GM23248 (cell line): ENCODE data around the gene HDAC8. TPM values are rescaled to one million over a fixed set of nuclear protein-coding genes. Genes with fewer than 3 reads are reported as not detected.

Source experiments
- DNase-seq: peaks from one replicate; pipeline ENCODE4 v3.0.0-alpha.2; 2015
- H2AFZ ChIP-seq: fragments of 200-600 bp; sonication (generic); 2 replicates; pipeline ENCODE4 v1.6.1; 2016; ENCODE audit warnings: antibody characterized with exemption
- H3F3A ChIP-seq: fragments of 200-600 bp; sonication (generic); 2 replicates; pipeline ENCODE4 v1.6.1; 2016; ENCODE audit warnings: mild to moderate bottlenecking, antibody characterized with exemption, mixed run types; ENCODE audit not compliant: insufficient read depth
- H3K27ac ChIP-seq: fragments of 200-600 bp; sonication (generic); 2 replicates; pipeline ENCODE4 v1.5.1; 2016; ENCODE audit warnings: mild to moderate bottlenecking
- H3K27me3 ChIP-seq: fragments of 200-600 bp; sonication (generic); replicated peaks from 2 replicates; pipeline ENCODE4 v1.6.1; 2016; ENCODE audit warnings: mild to moderate bottlenecking; ENCODE audit not compliant: insufficient read depth
- H3K36me3 ChIP-seq: fragments of 200-600 bp; sonication (generic); 2 replicates; pipeline ENCODE4 v1.6.1; 2016; ENCODE audit warnings: low read depth, mild to moderate bottlenecking
- H3K4me1 ChIP-seq: fragments of 200-600 bp; sonication (generic); 2 replicates; pipeline ENCODE4 v1.6.1; 2016; ENCODE audit warnings: mild to moderate bottlenecking; ENCODE audit not compliant: insufficient read depth
- H3K4me2 ChIP-seq: fragments of 200-600 bp; sonication (generic); one replicate; pipeline ENCODE4 v1.6.1; 2016; ENCODE audit warnings: mild to moderate bottlenecking; ENCODE audit not compliant: unreplicated experiment
- H3K4me3 ChIP-seq: fragments of 200-600 bp; sonication (generic); 2 replicates; pipeline ENCODE4 v1.5.1; 2016; ENCODE audit warnings: mild to moderate bottlenecking
- H3K79me2 ChIP-seq: fragments of 200-600 bp; sonication (generic); 2 replicates; pipeline ENCODE4 v1.6.1; 2016; ENCODE audit warnings: mild to moderate bottlenecking; ENCODE audit not compliant: insufficient read depth
- H3K9ac ChIP-seq: fragments of 200-600 bp; sonication (generic); 2 replicates; pipeline ENCODE4 v1.6.1; 2016; ENCODE audit warnings: mild to moderate bottlenecking
- H3K9me2 ChIP-seq: fragments of 200-600 bp; sonication (generic); 2 replicates; pipeline ENCODE4 v1.6.1; 2016; ENCODE audit warnings: mixed run types, mild to moderate bottlenecking, moderate library complexity; ENCODE audit not compliant: insufficient read depth
- H3K9me3 ChIP-seq: fragments of 200-600 bp; sonication (generic); one replicate; pipeline ENCODE4 v1.6.1; 2017; ENCODE audit warnings: low read depth
- H4K20me1 ChIP-seq: fragments of 200-600 bp; sonication (generic); 2 replicates; pipeline ENCODE4 v1.6.0; 2016; ENCODE audit not compliant: insufficient read depth
- EZH2 ChIP-seq: fragments of 200-600 bp; sonication (generic); IDR thresholded peaks from 2 replicates; pipeline ENCODE4 v1.6.1; 2018; ENCODE audit warnings: antibody characterized with exemption, mild to moderate bottlenecking; ENCODE audit not compliant: insufficient read depth, poor library complexity, severe bottlenecking
- EZH2phosphoT487 ChIP-seq: fragments of 200-600 bp; sonication (generic); IDR thresholded peaks from 2 replicates; pipeline ENCODE4 v1.6.1; 2018; ENCODE audit warnings: antibody characterized with exemption, moderate library complexity, mild to moderate bottlenecking, low read depth; ENCODE audit not compliant: insufficient read depth
- WGBS, 2 experiments: methylation state at CpG; one replicate each; pipeline ENCODE4 v1.1.6; 2015 to 2017; ENCODE audit warnings: low lambda C conversion rate in 2 of 2, low coverage in 1 of 2; ENCODE audit errors: missing lambda C conversion rate in 2 of 2; 5-methylcytosine and 5-hydroxymethylcytosine counted together
- in situ Hi-C: fragments of 300-500 bp; cut with MboI; formaldehyde crosslinking; loops from 2 replicates; pipeline ENCODE4 v1.15.0; 2020
- polyA plus RNA-seq: library from polyadenylated mRNA; unstranded; fragments of >200 nt; fragmentation: Nextera tagmentation; extraction: Ambion mirVana; gene quantifications from 2 replicates; pipeline ENCODE4 v1.2.1, GENCODE V29; 2016
- total RNA-seq: library from RNA; depleted of rRNA; stranded (reverse); fragments of >200 nt; shearing (Covaris generic); gene quantifications from 2 replicates; pipeline ENCODE4 v1.2.3, GENCODE V29; 2014

The HDAC8 gene
- total and polyA plus RNA-seq, 2 experiments from 2014 or later: 20.0 to 20.4 TPM

- Histone ChIP-seq H3K27me3 (peaks cover 26% of the 10 kb centered on the region), H3F3A (no peaks in the 10 kb centered on the region), H2AFZ (peak overlapping the region; percentile 79), H4K20me1 (no peaks in the 10 kb centered on the region), H3K79me2 (no peaks in the 10 kb centered on the region), H3K27ac (no peak overlapping the region), H3K4me3 (peak overlapping the region; percentile 72), H3K9ac (no peak overlapping the region), H3K36me3 (no peaks in the 10 kb centered on the region), H3K4me2 (peak overlapping the region; percentile 73), H3K9me2 (no peaks in the 10 kb centered on the region), H3K9me3 (no peaks in the 10 kb centered on the region), H3K4me1 (no peaks in the 10 kb centered on the region)
- TF ChIP-seq EZH2: no peak
- TF ChIP-seq EZH2phosphoT487: no peak
- in situ Hi-C loops: no loop called here
- WGBS, 2 experiments: 1 to 4% methylated on average over 29 to 43 of the region's 56 CpGs
- peak; percentile 72 for DNase-seq
Observed at GRCh38 chrX:72306851-72307645, 265.6 kb downstream of the HDAC8 start.

DNA sequence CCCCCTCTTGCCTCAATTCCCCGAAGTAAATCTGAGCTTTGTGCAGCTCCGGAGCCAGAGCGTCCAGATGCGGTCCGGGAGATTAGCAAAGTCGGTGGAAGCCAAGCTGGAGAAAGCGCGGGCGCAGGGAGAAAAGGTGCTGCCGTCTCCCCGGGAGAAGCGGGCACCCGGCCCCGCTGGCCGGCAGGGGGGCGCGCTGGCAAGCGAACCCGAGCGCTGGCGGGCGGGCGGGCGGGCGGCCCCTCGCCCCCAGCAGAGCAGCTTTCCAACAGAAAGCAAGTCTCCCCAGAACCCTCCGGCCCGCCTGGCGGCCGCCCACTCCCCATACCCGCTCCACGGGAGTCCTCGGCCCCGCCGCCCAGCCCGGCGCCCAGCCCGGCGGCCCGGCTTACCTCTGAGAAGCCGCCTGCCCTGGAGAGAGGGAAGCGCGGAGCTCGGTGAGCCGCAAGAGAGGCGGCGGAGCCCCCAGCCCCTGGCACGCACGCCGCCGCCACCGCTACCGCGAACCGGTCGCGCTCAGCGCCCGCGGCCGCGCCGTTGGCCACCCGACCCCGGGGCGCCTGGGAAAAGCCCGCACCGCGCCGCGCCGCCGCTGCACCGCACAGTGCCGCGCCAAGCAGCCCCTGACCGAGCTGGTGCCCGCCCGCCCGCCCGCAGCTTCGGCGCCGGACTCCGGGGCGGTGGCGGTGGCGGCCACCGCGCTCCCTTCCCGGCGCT, 266.4 kb downstream of the HDAC8 start:
- H3K27me3 ChIP-seq: peaks cover 26% of the 10 kb centered on the region
- H3K9me2 ChIP-seq: no peaks in the 10 kb centered on the region
- WGBS, 2 experiments: 0 to 8% methylated on average over 5 to 21 of the region's 92 CpGs
- TF ChIP-seq EZH2: peak; percentile 35
- TF ChIP-seq EZH2phosphoT487: no peak
- no peak overlapping the region for H3K27ac ChIP-seq
- H3F3A ChIP-seq: no peaks in the 10 kb centered on the region
- H4K20me1 ChIP-seq: no peaks in the 10 kb centered on the region
- in situ Hi-C loops: no loop called here
- no peaks in the 10 kb centered on the region for H3K36me3 ChIP-seq
- peak; percentile 32 for DNase-seq
- H3K9ac ChIP-seq: no peak overlapping the region
- no peaks in the 10 kb centered on the region for H3K4me1 ChIP-seq
- no peaks in the 10 kb centered on the region for H3K9me3 ChIP-seq
- H3K4me3 ChIP-seq: peak overlapping the region; percentile 72
- peak overlapping the region; percentile 79; the same call in 1 of the 2 replicates for H2AFZ ChIP-seq
- H3K79me2 ChIP-seq: no peaks in the 10 kb centered on the region
- H3K4me2 ChIP-seq: peak overlapping the region; percentile 76

- no peaks in the 10 kb centered on the region for H3K9me2 ChIP-seq
- H3F3A ChIP-seq: no peaks in the 10 kb centered on the region
- WGBS, 2 experiments: 2% methylated on average over 13 to 38 of the region's 68 CpGs
- no peak within 1 kb of the TSS for H3K9ac ChIP-seq
- in situ Hi-C loops: no loop called here
- H3K4me2 ChIP-seq: peak within 1 kb of the TSS; percentile 76
- H3K9me3 ChIP-seq: no peaks in the 10 kb centered on the region
- no peaks in the 10 kb centered on the region for H3K4me1 ChIP-seq
- no peaks in the 10 kb centered on the region for H3K36me3 ChIP-seq
- peak; percentile 39 for DNase-seq
- no peak within 1 kb of the TSS for H3K27ac ChIP-seq
- peak within 1 kb of the TSS; percentile 72 for H3K4me3 ChIP-seq
- peak within 1 kb of the TSS; percentile 79 for H2AFZ ChIP-seq
- H3K79me2 ChIP-seq: no peaks in the 10 kb centered on the region
- H3K27me3 ChIP-seq: peaks cover 26% of the 10 kb centered on the region
- 0 out of 2 replicates have a peak, but pooled peaks have one; percentile 19 for TF ChIP-seq EZH2phosphoT487
- TF ChIP-seq EZH2: peak; percentile 77
- H4K20me1 ChIP-seq: no peaks in the 10 kb centered on the region
Observed at GRCh38 chrX:72305286-72306084, 267.2 kb downstream of the HDAC8 start, which contains the start of gene CITED1. Gene CITED1 (minus strand): TSS chrX:72305914. CDS start chrX:72302869, 3,045 bp downstream.

DNA sequence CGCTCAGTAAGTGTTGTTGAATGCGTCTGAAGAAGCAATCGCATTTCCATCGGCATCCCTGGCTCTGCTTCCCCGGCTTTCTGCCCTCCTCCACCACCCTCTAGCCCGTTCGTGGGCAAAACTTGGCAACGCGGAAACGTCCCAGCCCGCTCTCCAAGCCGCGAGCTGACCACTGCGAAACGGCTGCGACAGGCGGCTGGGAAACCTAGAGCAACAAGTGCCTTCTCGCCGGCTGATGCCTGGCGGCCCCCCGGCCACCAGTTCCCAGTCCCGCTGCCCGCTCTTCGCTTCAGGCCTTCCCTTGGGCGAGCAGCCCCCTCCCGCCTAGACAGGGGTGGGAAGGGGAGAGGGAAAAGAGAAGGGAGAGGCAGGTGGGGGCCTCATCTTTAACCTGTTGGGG, 267.8 kb downstream of the HDAC8 start:
- Histone ChIP-seq H3K79me2 (no peaks in the 10 kb centered on the region), H3K9ac (no peak overlapping the region), H3K9me2 (no peaks in the 10 kb centered on the region), H4K20me1 (no peaks in the 10 kb centered on the region), H3K4me1 (no peaks in the 10 kb centered on the region), H2AFZ (peak overlapping the region; percentile 62; the same call in 1 of the 2 replicates), H3K27ac (no peak overlapping the region), H3K27me3 (peaks cover 26% of the 10 kb centered on the region), H3K36me3 (no peaks in the 10 kb centered on the region), H3K4me3 (peak overlapping the region; percentile 64), H3K4me2 (peak overlapping the region; percentile 76), H3F3A (no peaks in the 10 kb centered on the region), H3K9me3 (no peaks in the 10 kb centered on the region)
- DNase-seq: peak; percentile 20
- WGBS, 2 experiments: 9 to 10% methylated on average over 14 to 21 of the region's 26 CpGs
- in situ Hi-C loops: no loop called here
- TF ChIP-seq EZH2phosphoT487 (0 out of 2 replicates have a peak, but pooled peaks have one; percentile 17), EZH2 (no peak)
